Fibroblast of pulmonary artery (primary cell): ENCODE data around the gene RNF223.

Source experiments
- DNase-seq: peaks from one replicate; pipeline ENCODE4 v3.0.0-alpha.2; 2010; ENCODE audit warnings: low read depth
- H3K4me3 ChIP-seq: replicated peaks from 2 replicates; pipeline ENCODE4 v1.5.1; 2011; ENCODE audit warnings: low read depth, mild to moderate bottlenecking, control low read depth, low read length, moderate library complexity
- CTCF ChIP-seq: IDR thresholded peaks from 2 replicates; pipeline ENCODE4 v1.5.1; 2011; ENCODE audit warnings: mild to moderate bottlenecking, control low read depth, low read length, inconsistent platforms; ENCODE audit errors: missing control alignments

Gene RNF223

GRCh38 chr1:1089731-1090423, 15.8 kb upstream of the RNF223 start:
- DNase-seq, result no peak
- H3K4me3 ChIP-seq, result no peak overlapping the region
- TF ChIP-seq CTCF, result no peak

DNA sequence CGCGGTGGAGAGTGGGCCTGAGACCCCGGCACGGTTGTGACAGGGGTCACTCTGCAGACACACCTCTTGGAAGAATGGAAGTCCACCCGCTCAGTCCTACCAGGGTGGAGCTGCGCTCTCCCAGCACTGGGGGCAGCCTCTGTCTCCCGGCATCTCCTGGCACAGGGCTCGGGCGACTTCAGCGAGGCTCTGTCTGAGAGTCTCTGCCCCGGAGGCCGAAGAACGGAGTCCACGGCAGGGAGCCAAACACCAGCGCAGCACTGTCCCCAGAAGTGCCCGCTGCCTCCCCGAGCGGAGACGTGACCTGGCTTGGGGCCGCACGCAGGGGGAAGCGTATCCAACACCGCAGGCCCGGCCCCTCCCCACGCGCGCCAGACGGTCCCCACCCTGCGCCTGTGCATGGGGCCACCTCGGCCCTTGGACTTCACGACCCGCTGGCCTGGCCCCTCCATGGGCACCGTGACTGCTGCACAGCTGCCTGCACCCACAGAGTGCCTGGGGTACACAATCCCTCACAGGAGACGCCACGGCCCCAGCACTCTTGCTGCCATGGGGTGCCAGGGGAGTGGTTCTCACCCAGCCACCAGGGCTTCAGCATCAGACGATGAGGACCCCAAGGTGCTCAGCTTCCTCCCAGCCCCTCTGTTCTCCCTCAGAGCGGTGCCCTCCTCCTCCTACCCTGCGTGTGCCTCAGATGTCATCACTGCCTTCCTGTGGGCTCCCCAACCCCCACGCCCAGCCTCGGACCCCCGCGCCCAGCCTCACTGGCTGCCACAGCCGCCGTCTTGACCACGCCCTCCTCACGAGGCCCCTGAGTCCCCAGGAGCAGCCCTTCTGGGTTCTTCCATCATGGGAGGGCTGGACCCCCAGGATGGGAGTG, 14.9 kb upstream of the RNF223 start:
- H3K4me3 ChIP-seq, result no peak overlapping the region
- DNase-seq, result no peak
- TF ChIP-seq CTCF, result no peak

DNA sequence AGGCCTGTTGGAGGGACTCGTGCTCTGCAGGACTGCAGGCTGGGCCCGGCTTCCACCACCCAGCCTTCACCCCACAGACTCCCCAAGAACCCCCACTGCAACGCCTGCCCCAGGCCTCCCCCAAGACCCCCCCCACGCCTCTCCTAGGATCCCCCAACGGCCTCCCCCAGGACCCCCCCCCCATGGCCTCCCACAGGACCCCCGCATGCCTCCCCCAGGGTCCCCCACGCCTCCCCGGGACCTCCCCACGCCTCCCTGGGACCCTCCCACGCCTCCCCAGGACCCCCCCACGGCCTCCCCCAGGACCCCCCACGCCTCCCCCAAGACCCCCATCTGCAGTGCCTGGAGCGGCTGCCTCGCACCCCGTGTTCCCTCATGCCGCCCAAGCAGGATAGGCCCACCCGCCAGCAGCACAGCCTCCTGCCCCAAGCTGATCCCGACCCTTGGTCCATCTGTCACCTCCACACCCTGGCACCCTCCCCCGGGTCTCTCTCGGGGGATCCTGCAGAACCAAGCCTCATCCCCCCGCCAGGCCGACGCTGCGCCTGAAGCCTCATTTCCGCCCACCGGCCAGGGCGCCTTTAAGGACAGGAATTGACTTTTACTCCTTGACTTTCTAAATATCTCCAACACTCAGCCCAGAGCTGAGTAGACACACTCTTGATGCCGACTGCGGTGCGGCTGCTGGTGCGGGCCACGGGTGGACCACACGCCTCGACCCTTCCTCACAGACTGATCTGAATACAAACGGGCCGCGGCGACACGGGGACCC, 14.1 kb upstream of the RNF223 start:
- TF ChIP-seq CTCF, result no peak
- no peak overlapping the region for H3K4me3 ChIP-seq
- no peak for DNase-seq

GRCh38 chr1:1087351-1088028, 13.4 kb upstream of the RNF223 start:
- no peak overlapping the region for H3K4me3 ChIP-seq
- no peak for DNase-seq
- no peak for TF ChIP-seq CTCF

DNA sequence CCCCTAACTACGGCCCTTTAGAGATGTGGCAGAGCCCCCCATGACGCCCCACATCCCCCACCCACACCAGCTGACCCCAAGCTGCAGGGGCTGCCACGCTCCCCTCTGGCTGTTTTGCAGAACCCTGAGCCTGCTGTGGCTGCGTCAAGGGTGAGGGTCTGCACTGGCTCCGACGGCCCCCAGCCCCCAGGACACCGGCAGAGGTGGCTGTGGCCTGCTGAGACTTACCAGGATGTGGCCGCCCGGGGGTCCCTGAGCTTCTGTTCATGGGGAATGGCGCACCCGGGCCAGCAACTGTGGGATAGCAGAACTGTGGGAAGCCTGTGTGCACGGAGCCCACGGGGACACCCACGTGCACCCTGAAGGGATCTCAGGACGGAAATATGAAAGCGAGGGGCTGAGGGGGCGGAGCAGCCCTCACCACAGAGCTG, 12.8 kb upstream of the RNF223 start:
- no peak for TF ChIP-seq CTCF
- no peak for DNase-seq
- no peak overlapping the region for H3K4me3 ChIP-seq

DNA sequence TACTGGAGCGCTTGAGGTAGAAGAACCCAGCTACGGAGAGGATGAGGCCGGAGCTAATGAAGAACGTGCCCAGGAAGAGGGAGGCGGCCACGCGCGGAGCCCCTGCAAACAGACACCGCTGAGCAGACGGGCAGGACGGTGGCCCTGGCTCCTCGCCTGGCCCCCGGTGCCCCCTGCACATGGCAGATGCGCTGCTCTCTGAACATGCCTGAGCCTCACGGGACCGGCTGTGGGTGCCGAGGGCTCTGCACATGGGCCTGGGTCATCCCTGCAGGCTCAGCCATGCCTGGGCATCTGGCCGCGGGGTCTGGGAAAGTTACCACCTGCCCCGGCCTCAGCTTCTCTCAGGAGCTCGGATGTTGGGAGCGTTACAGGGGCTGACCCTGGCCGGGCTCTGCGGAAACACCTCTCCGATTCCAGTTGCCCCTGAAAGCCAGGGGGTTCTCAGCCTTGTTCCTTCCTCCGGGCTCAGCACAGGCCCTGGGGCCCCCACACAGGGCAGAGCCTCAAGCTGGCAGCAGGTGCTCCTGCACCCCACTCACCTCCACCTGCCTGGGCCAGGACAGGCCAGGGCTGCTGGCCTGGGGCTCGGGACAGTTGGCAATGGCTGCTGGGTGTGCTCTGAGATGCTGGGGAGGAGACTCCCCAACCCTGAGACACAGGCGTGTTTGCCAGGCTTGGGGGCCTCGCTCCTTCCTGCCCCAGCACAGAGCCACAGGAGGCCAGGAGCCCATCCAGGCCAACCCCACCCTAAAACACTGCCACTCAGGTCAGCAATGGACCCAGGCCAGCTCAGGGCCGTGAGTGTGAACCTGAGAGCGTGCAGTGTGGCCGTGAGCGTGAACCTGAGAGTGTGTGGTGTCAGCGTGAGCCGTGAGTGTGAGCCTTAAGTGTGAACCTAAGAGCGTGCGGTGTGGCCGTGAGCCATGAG, 12.1 kb upstream of the RNF223 start:
- H3K4me3 ChIP-seq, result no peak overlapping the region
- no peak for DNase-seq
- TF ChIP-seq CTCF, result no peak
